ENCODE measurements around the gene TUBB4B.

Gene TUBB4B

DNA sequence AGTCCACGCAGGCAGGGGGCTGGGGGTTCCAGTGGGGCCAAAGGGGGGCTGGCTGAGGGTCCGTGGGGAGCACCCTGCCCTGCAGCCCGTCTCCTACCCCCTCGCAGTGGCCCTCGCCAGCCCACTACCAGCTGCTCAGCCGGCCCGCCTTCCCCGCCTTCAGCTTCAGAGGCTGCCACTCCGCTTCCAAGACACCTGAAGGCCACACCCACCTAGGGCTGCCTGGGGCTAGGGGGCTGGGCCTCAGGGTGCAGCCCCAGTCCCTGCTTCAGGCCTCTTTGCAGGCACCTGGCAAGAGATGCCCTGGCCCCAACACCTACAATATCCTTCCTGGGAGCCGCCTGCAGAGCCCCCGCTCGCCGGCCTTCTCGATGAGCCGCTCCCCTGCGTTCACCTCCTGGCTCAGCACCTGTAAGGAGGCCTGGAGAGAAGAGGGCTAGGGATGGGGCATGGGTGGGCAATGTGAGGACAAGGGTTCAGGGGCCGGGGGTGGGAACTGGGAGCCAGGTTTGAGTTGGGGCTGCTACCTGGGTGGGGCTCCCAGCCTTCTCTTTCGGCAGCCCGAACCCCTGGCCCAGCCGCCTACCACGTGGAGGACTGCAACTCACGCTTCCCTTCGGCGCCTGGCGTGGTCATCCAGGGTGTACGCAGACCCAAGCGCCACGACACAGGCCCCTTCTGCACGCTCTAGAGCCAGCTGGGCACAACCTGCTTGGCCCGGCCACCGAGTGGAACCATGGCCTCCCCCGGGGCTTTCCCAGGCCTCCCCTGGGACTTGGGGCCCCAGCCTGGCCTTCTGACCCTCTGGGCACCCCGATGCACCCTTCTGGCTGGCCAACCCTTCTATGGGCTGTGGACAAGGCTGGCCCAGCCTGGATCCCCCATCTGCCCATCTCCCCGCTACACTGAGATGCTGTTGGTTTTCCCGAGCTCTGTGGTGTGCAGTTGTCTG, 11.7 kb downstream of the TUBB4B start:
- no peak overlapping the region for H3K4me3 ChIP-seq (ENCODE audit: low read length)
- peak; percentile 34 for DNase-seq (ENCODE audit: low read depth)
- TF ChIP-seq, protein P1, sequence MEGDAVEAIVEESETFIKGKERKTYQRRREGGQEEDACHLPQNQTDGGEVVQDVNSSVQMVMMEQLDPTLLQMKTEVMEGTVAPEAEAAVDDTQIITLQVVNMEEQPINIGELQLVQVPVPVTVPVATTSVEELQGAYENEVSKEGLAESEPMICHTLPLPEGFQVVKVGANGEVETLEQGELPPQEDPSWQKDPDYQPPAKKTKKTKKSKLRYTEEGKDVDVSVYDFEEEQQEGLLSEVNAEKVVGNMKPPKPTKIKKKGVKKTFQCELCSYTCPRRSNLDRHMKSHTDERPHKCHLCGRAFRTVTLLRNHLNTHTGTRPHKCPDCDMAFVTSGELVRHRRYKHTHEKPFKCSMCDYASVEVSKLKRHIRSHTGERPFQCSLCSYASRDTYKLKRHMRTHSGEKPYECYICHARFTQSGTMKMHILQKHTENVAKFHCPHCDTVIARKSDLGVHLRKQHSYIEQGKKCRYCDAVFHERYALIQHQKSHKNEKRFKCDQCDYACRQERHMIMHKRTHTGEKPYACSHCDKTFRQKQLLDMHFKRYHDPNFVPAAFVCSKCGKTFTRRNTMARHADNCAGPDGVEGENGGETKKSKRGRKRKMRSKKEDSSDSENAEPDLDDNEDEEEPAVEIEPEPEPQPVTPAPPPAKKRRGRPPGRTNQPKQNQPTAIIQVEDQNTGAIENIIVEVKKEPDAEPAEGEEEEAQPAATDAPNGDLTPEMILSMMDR (IDR thresholded peaks at IDR 0.05; ENCODE audit: insufficient read depth, low read depth, low read length, missing control alignments): no peak

DNA sequence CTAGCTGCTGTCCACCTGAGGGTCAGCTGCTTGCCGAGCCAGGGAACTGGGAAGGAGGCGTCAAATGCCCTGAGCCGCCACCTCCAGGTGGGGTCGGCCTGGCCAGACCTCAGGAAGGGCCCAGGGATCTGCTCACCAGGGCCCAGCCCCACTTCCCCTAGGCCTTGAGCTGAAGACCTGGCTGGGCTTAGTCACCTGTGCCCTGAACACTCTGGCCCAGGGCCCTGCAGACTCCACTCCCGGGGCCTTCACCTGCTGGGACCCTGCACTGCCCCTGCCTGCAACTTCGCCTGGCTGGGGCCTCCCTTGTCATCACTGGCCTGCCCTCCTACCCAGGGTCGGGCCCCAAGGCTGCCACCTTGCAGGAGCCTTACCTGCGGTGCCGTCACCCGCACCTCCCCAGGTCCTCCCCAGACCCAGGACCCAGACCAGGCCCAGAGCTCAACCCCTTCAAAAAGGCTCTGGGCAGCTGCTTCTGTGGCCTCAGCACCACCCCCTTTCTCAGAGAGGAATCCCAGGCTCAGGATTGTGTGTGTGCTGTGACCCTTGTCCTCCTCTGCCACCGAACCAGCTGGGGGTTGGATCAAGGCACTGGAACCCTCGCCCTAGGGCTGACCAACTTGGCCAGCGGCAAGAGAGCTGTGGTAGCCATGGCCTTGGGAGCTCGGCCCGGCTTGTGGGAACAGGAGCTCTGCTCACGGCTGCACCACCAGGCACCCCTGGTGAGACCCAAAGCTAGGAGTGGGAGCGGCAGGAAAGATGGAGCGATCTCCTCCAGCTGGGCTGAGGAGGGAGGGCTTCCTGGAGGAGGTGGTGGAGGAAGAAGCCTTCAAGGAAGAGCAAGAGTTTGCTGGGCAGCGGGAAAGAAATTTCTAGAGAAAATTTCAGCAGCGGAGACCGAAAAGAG, 12.9 kb downstream of the TUBB4B start:
- TF ChIP-seq, protein P1 (IDR thresholded peaks at IDR 0.05; ENCODE audit: insufficient read depth, low read depth, low read length, missing control alignments): no peak
- DNase-seq (ENCODE audit: low read depth): no peak
- peak overlapping the region; percentile 81 for H3K4me3 ChIP-seq (ENCODE audit: low read length)

DNA sequence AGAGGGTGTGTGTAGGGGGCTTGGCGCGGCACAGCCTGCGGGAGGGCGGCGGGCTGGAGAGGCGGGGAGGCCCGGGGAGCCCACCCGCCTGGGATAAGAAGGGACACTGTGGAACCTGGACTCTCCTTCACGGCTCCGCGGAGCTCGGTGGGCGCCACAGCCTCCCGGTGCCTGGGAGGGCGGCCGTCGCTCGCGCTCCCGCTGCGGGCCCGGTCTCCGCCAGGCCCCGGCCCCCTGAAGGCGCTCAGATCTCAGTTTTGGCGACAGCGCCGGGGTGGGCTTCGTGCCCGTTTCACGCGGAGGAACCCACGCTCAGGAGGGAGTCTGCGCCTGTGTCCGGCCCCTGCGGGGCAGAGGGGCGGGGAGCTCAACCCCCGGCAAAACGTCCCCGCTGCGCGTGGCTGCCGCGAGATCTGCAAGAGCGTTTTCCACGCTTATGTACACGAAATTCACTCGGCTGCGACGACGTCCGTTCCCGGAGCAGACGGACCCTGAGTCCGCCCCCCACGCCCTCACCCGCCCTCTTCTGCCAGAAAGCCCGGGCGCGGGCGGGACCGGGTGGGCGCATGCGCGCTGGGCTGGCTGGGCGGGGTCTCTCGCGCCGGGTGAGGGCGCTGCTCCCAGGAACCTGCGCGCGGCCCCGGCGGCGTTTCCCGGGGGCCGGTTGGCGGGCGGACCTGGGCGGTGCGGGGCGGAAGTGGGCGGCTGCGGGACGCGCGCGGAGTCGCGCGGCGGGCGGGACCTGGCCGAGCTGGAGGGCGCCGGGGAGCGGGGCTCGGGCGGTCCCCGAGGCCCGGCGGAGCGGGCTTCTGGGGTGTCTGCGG, 13.7 kb downstream of the TUBB4B start, which contains the start of gene NELFB:
TSS of gene NELFB (plus strand) at position 704 of the 824 bp plus-strand sequence.
- TF ChIP-seq, protein P1 (IDR thresholded peaks at IDR 0.05; ENCODE audit: insufficient read depth, low read depth, low read length, missing control alignments): no peak
- DNase-seq (ENCODE audit: low read depth): peak; percentile 88
- H3K4me3 ChIP-seq (ENCODE audit: low read length): peak within 1 kb of the TSS; percentile 89

DNA sequence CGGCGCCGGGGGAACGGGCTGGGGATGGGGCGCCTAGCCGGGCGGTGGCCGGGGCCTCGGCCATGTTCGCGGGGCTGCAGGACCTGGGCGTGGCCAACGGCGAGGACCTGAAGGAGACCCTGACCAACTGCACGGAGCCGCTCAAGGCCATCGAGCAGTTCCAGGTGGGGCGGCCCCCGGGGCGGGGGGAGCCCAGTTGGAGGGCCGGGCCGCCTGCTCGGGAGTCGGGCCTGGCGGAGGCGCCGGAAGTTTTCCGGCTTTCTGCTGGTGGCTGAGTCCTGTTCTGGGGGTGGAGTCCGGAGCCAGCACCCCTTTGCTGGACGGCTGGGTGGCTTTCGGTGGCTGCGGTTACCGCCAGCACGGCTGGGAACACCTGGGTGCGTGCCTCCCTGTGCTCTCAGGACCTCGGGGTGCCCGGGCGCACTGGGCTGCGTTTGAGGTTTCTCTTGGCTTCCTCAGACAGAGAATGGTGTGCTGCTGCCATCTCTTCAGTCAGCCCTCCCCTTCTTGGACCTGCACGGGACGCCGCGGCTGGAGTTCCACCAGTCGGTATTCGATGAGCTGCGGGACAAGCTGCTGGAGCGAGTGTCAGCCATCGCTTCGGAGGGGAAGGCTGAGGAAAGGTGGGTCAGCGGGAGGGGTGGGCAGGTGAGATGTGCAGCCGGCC, 14.5 kb downstream of the TUBB4B start:
- peak overlapping the region; percentile 89 for H3K4me3 ChIP-seq (ENCODE audit: low read length)
- peak; percentile 45 for DNase-seq (ENCODE audit: low read depth)
- TF ChIP-seq, protein P1 (IDR thresholded peaks at IDR 0.05; ENCODE audit: insufficient read depth, low read depth, low read length, missing control alignments): no peak

DNA sequence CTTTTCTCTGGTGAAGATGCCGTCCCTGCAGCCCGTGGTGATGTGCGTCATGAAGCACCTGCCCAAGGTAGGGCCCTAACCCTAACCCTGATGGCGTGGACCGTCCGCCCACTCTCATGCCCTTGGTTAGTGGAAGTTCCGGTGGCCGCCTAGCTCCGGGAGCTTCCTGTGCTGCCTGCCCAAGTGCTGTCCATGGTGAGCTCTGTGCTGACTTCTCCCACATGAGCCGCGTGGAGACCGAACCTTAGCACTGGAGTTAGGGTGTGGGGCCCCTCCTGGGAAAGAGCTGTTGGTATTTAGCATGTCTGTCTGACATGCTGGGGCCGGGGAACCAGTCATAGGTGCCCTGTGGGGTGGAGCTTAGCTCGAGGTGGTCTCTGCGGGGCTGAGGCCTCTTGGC, 15.3 kb downstream of the TUBB4B start:
- H3K4me3 ChIP-seq (ENCODE audit: low read length): peak overlapping the region; percentile 89
- DNase-seq (ENCODE audit: low read depth): no peak
- TF ChIP-seq, protein P1 (IDR thresholded peaks at IDR 0.05; ENCODE audit: insufficient read depth, low read depth, low read length, missing control alignments): no peak

DNA sequence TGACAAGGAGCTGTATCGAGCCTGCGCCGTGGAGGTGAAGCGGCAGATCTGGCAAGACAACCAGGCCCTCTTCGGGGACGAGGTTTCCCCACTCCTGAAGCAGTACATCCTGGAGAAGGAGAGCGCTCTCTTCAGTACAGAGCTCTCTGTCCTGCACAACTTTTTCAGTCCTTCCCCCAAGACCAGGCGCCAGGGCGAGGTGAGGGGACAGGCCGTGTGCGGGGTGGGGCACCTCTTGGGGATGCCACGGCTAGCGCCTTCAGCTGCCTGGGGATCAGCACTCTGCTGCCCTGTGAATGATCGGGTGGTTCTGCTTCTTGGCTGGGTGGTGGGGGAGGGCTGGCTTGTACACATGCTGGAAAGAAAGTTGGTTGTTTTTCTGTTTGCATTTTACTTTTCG, 15.8 kb downstream of the TUBB4B start:
- TF ChIP-seq, protein P1 (IDR thresholded peaks at IDR 0.05; ENCODE audit: insufficient read depth, low read depth, low read length, missing control alignments): no peak
- DNase-seq (ENCODE audit: low read depth): no peak
- H3K4me3 ChIP-seq (ENCODE audit: low read length): peak overlapping the region; percentile 89

Measured in epithelial cell of esophagus (primary cell).